OCI-LY7 (cell line): ENCODE measurements around the gene DRC7. TPM values are rescaled to one million over a fixed set of nuclear protein-coding genes. Genes with fewer than 3 reads are reported as not detected.

Experiments used
- BruUV-seq: library from RNA; stranded (reverse); fragments of 400-500 nt; replicated peaks from 2 replicates; lab custom pipeline; 2021; lab: Mats Ljungman, UMichigan
- CTCF ChIA-PET: fragments of 300-600 bp; sonication (Branson Sonifier 250); formaldehyde crosslinking; loops from one replicate; lab custom pipeline; 2022; ENCODE audit warnings: antibody characterized with exemption; ENCODE audit not compliant: unreplicated experiment; lab: Charles Lee
- POLR2A ChIA-PET: fragments of 300-600 bp; sonication (Branson Sonifier 250); formaldehyde crosslinking; loops from one replicate; lab custom pipeline; 2022; ENCODE audit warnings: antibody characterized with exemption; lab: Charles Lee
- DNase-seq: peaks from one replicate; pipeline ENCODE4 v3.0.0-alpha.2; 2015; ENCODE audit warnings: low spot score
- H2AFZ ChIP-seq: fragments of 200-600 bp; sonication (generic), shearing (Covaris generic); 2 replicates; pipeline ENCODE4 v1.6.1; 2014; ENCODE audit warnings: mild to moderate bottlenecking, antibody characterized with exemption, low read length, moderate library complexity
- H3K27ac ChIP-seq: fragments of 200-600 bp; sonication (generic); 2 replicates; pipeline ENCODE4 v1.5.1; 2014; ENCODE audit warnings: mixed run types, low read depth, mild to moderate bottlenecking, moderate library complexity, low read length, inconsistent platforms; ENCODE audit not compliant: poor library complexity, severe bottlenecking
- H3K36me3 ChIP-seq: fragments of 200-600 bp; sonication (generic); 2 replicates; pipeline ENCODE4 v1.6.1; 2014; ENCODE audit warnings: mild to moderate bottlenecking, antibody characterized with exemption, low read length, moderate library complexity, mixed read lengths; ENCODE audit not compliant: insufficient read depth
- H3K4me1 ChIP-seq: fragments of 200-600 bp; sonication (generic); 2 replicates; pipeline ENCODE4 v1.5.1; 2014; ENCODE audit warnings: mild to moderate bottlenecking, low read length; ENCODE audit not compliant: insufficient read depth, poor library complexity, severe bottlenecking
- H3K4me2 ChIP-seq: fragments of 200-600 bp; sonication (generic); 2 replicates; pipeline ENCODE4 v1.6.1; 2014; ENCODE audit warnings: mild to moderate bottlenecking, low read length
- H3K4me3 ChIP-seq: fragments of 200-600 bp; sonication (generic); 2 replicates; pipeline ENCODE4 v1.5.1; 2014; ENCODE audit warnings: mild to moderate bottlenecking, low read depth, low read length; ENCODE audit not compliant: poor library complexity, severe bottlenecking
- H3K79me2 ChIP-seq: fragments of 200-600 bp; sonication (generic); 2 replicates; pipeline ENCODE4 v1.6.1; 2016; ENCODE audit warnings: low read depth, mild to moderate bottlenecking, low read length, moderate library complexity, mixed read lengths; ENCODE audit not compliant: insufficient read depth
- H3K9me2 ChIP-seq: fragments of 200-600 bp; sonication (generic); 2 replicates; pipeline ENCODE4 v1.6.1; 2016; ENCODE audit warnings: mild to moderate bottlenecking, low read length, mixed read lengths; ENCODE audit not compliant: insufficient read depth
- H3K9me3 ChIP-seq: fragments of 200-600 bp; sonication (generic); 2 replicates; pipeline ENCODE4 v1.6.1; 2014; ENCODE audit warnings: mild to moderate bottlenecking, mixed run types, low read length, mixed read lengths
- H4K20me1 ChIP-seq: fragments of 200-600 bp; sonication (generic); 2 replicates; pipeline ENCODE4 v1.6.1; 2014; ENCODE audit warnings: mild to moderate bottlenecking, antibody characterized with exemption, low read length, moderate library complexity, mixed read lengths; ENCODE audit not compliant: insufficient read depth
- EZH2phosphoT487 ChIP-seq: fragments of 200-600 bp; sonication (generic); IDR thresholded peaks from 2 replicates; pipeline ENCODE4 v1.6.1; 2018; ENCODE audit warnings: low read depth, borderline replicate concordance, mild to moderate bottlenecking, mixed run types, antibody characterized with exemption, low read length, moderate library complexity, mixed read lengths
- intact Hi-C: fragments of 100-400 bp; cut with micrococcal nuclease; formaldehyde crosslinking; loops from one replicate; pipeline ENCODE4 v1.10.0; 2022; ENCODE audit not compliant: unreplicated experiment
- total RNA-seq, 2 experiments: library from RNA; depleted of rRNA in 1 of 2; stranded (reverse); fragments of >200 nt in 1 of 2; shearing (Covaris generic) in 1 of 2; gene quantifications; 2 replicates each; pipeline ENCODE4 v1.2.3, GENCODE V29; 2014 to 2022
- TF ChIP-seq, protein P1 (sequence below): fragments of 200-600 bp; sonication (generic); conservative IDR thresholded peaks from 2 replicates; pipeline ENCODE4 v1.5.1; 2014; ENCODE audit warnings: mild to moderate bottlenecking, antibody characterized with exemption, low read length, moderate library complexity, mixed read lengths

Gene DRC7
- total RNA-seq, 2 experiments from 2014 or later, result 0.44 to 0.46 TPM

DNA sequence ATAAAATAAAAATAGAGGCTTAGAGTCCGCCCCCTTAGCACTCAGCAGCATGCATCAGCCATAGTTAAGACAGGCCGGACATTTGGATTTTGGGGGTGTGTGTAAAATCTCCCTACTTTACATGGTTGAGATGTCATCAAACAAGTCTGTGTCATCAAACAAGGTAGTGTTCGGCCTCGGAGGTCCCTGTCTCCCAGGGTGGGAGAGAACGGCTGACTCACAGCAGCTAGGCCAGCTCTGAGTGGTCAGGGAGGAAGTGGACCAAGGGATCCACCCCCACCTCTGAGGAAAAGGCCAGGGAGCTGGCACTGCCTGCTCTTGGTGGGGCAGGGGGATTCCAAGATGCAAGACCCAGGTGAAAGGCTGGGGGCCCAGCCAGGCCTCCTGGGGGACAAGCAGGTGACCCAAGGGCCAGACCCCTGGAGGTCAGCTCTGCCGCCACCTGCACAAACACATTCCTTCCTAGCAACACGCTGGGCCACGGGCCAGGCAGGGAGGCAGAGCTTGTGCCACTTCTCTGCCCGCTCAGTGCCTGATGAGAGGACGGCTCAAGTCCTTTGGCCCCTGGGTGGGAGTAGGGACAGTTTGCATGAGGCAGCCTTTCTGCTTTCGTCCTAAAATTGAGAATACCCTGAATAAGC lies 79.2 kb downstream of the DRC7 start:
- no peaks in the 10 kb centered on the region for H4K20me1 ChIP-seq
- H3K4me1 ChIP-seq, result no peaks in the 10 kb centered on the region
- H3K79me2 ChIP-seq, result no peaks in the 10 kb centered on the region
- TF ChIP-seq, protein P1, sequence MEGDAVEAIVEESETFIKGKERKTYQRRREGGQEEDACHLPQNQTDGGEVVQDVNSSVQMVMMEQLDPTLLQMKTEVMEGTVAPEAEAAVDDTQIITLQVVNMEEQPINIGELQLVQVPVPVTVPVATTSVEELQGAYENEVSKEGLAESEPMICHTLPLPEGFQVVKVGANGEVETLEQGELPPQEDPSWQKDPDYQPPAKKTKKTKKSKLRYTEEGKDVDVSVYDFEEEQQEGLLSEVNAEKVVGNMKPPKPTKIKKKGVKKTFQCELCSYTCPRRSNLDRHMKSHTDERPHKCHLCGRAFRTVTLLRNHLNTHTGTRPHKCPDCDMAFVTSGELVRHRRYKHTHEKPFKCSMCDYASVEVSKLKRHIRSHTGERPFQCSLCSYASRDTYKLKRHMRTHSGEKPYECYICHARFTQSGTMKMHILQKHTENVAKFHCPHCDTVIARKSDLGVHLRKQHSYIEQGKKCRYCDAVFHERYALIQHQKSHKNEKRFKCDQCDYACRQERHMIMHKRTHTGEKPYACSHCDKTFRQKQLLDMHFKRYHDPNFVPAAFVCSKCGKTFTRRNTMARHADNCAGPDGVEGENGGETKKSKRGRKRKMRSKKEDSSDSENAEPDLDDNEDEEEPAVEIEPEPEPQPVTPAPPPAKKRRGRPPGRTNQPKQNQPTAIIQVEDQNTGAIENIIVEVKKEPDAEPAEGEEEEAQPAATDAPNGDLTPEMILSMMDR, result no peak
- no peak for TF ChIP-seq EZH2phosphoT487
- no peaks in the 10 kb centered on the region for H3K9me3 ChIP-seq
- no peak for DNase-seq
- no peak overlapping the region for H3K4me2 ChIP-seq
- no TSS peak for BruUV-seq
- no peak overlapping the region for H2AFZ ChIP-seq
- POLR2A ChIA-PET, result no interaction called here
- CTCF ChIA-PET, result interaction anchor here (0.6 kb wide), 1 partner anchor 22 kb away, joined by 4 read pairs; no protein-coding TSS in a partner anchor
- intact Hi-C loops, result no loop called here
- H3K27ac ChIP-seq, result no peak overlapping the region
- no peaks in the 10 kb centered on the region for H3K9me2 ChIP-seq
- H3K4me3 ChIP-seq, result no peak overlapping the region
- H3K36me3 ChIP-seq, result no peaks in the 10 kb centered on the region

DNA sequence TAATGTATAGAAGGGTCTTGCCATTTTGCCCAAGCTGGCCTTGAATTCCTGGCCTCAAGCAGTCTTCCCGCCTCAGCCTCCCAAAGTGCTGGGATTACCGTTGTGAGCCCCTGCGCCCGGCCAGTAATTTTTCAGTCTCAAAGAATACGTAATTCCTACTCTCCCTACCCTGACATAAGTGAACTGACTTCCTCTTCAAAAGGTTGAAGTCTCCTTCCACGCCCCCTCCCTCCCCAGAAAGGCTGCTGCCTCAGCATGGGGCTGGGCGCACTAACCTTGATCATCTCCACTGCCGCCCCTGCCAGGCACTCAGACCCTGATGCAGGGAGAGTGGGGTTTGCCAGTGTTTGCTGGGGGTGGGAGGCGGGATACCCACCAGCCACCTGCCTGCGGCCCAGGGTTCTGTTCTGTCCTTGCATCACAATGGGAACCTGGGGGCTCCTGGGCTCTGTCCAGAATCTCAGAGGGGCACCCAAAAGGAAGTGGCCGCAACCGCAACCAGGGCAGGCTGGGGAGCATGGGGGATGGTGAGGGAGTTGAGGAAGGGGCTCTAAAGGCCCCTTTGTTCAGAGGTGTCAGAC lies 80.2 kb downstream of the DRC7 start:
- POLR2A ChIA-PET, result interaction anchor here (0.7 kb wide), 1 partner anchor 15 kb away, joined by 4 read pairs; no protein-coding TSS in a partner anchor
- H3K27ac ChIP-seq, result no peak overlapping the region
- H3K36me3 ChIP-seq, result no peaks in the 10 kb centered on the region
- no peak for DNase-seq
- CTCF ChIA-PET, result interaction anchor here (0.6 kb wide), 1 partner anchor 23 kb away, joined by 4 read pairs; no protein-coding TSS in a partner anchor
- BruUV-seq, result no TSS peak
- H3K9me2 ChIP-seq, result no peaks in the 10 kb centered on the region
- no peaks in the 10 kb centered on the region for H3K79me2 ChIP-seq
- no peak overlapping the region for H2AFZ ChIP-seq
- H3K9me3 ChIP-seq, result no peaks in the 10 kb centered on the region
- intact Hi-C loops, result no loop called here
- H3K4me1 ChIP-seq, result no peaks in the 10 kb centered on the region
- no peaks in the 10 kb centered on the region for H4K20me1 ChIP-seq
- H3K4me3 ChIP-seq, result no peak overlapping the region
- H3K4me2 ChIP-seq, result no peak overlapping the region
- TF ChIP-seq EZH2phosphoT487, result no peak
- TF ChIP-seq, protein P1, result no peak
